Neural crest cell (in vitro differentiated cells): Measurements from ENCODE around the gene MYO9B. TPM values are rescaled to one million over a fixed set of nuclear protein-coding genes. Genes with fewer than 3 reads are reported as not detected.
"Not testable (repeated sequence)": the region's sequence is repeated elsewhere in the genome, so short reads cannot be mapped to it uniquely, and the experiment has no call there.

Experiments used
- DNase-seq: peaks from one replicate; pipeline ENCODE4 v3.0.0; 2021; ENCODE audit warnings: low read depth, mixed read lengths, low spot score
- H3K27ac Mint-ChIP-seq: one replicate; pipeline ENCODE4 v1.8.0; 2021; ENCODE audit warnings: mild to moderate bottlenecking, mixed read lengths; ENCODE audit not compliant: unreplicated experiment
- H3K27me3 Mint-ChIP-seq: 2 replicates; pipeline ENCODE4 v1.8.0; 2021; ENCODE audit warnings: low read depth, mild to moderate bottlenecking, mixed read lengths
- H3K36me3 Mint-ChIP-seq: 2 replicates; pipeline ENCODE4 v1.8.0; 2021; ENCODE audit warnings: low read depth, mild to moderate bottlenecking, mixed read lengths
- H3K4me1 Mint-ChIP-seq: 2 replicates; pipeline ENCODE4 v1.8.0; 2021; ENCODE audit warnings: mixed read lengths
- H3K4me3 Mint-ChIP-seq: one replicate; pipeline ENCODE4 v1.8.0; 2021; ENCODE audit warnings: mild to moderate bottlenecking, mixed read lengths
- H3K9me3 Mint-ChIP-seq: 2 replicates; pipeline ENCODE4 v1.8.0; 2021; ENCODE audit warnings: mixed read lengths
- CTCF ChIP-seq: fragments of 200-600 bp; sonication (generic); conservative IDR thresholded peaks from 2 replicates; pipeline ENCODE4 v1.5.0; 2021; ENCODE audit warnings: antibody characterized with exemption, mild to moderate bottlenecking
- total RNA-seq: library from RNA; stranded (reverse); gene quantifications from 2 replicates; pipeline ENCODE4 v1.2.1, GENCODE V29; 2021

The MYO9B gene
- total RNA-seq, 1 donor from 2014 or later: 113 TPM

- H3K27ac Mint-ChIP-seq: no peak overlapping the region
- H3K36me3 Mint-ChIP-seq: peaks cover 4% of the 10 kb centered on the region
- H3K4me1 Mint-ChIP-seq: peaks cover 30% of the 10 kb centered on the region
- no peak for TF ChIP-seq CTCF
- no peak overlapping the region for H3K4me3 Mint-ChIP-seq
- no peaks in the 10 kb centered on the region for H3K27me3 Mint-ChIP-seq
- no peak for DNase-seq
- peaks cover 3% of the 10 kb centered on the region for H3K9me3 Mint-ChIP-seq
These were observed 16.3 kb downstream of the MYO9B start for GRCh38 chr19:17091758-17092333.

GRCh38 chr19:17092696-17093095 is 17.1 kb downstream of the MYO9B start:
- no peak overlapping the region for H3K4me3 Mint-ChIP-seq
- peaks cover 32% of the 10 kb centered on the region for H3K4me1 Mint-ChIP-seq
- no peak for DNase-seq
- H3K9me3 Mint-ChIP-seq: peaks cover 3% of the 10 kb centered on the region
- H3K27me3 Mint-ChIP-seq: no peaks in the 10 kb centered on the region
- H3K27ac Mint-ChIP-seq: no peak overlapping the region
- peaks cover 4% of the 10 kb centered on the region for H3K36me3 Mint-ChIP-seq
- TF ChIP-seq CTCF: no peak

- not testable (repeated sequence) for H3K9me3 Mint-ChIP-seq, H3K36me3 Mint-ChIP-seq, H3K4me3 Mint-ChIP-seq, H3K27ac Mint-ChIP-seq, H3K27me3 Mint-ChIP-seq, DNase-seq
- H3K4me1 Mint-ChIP-seq: peaks cover 23% of the 10 kb centered on the region
These were observed 19.1 kb downstream of the MYO9B start for GRCh38 chr19:17094694-17095093.

- peaks cover 20% of the 10 kb centered on the region for H3K4me1 Mint-ChIP-seq
- H3K27me3 Mint-ChIP-seq: no peaks in the 10 kb centered on the region
- no peak for TF ChIP-seq CTCF
- no peak overlapping the region for H3K4me3 Mint-ChIP-seq
- H3K27ac Mint-ChIP-seq: peak overlapping the region; percentile 68
- peaks cover 3% of the 10 kb centered on the region for H3K9me3 Mint-ChIP-seq
- no peak for DNase-seq
- H3K36me3 Mint-ChIP-seq: peaks cover 9% of the 10 kb centered on the region
These were observed 19.8 kb downstream of the MYO9B start for GRCh38 chr19:17095141-17095919.

GRCh38 chr19:17097593-17098126 is 22.1 kb downstream of the MYO9B start:
- no peak for TF ChIP-seq CTCF
- H3K27ac Mint-ChIP-seq: peak overlapping the region; percentile 24
- H3K4me1 Mint-ChIP-seq: peaks cover 25% of the 10 kb centered on the region
- peak overlapping the region; percentile 16 for H3K4me3 Mint-ChIP-seq
- H3K9me3 Mint-ChIP-seq: peaks cover 3% of the 10 kb centered on the region
- H3K27me3 Mint-ChIP-seq: no peaks in the 10 kb centered on the region
- H3K36me3 Mint-ChIP-seq: peaks cover 18% of the 10 kb centered on the region
- no peak for DNase-seq

- H3K4me1 Mint-ChIP-seq: peaks cover 25% of the 10 kb centered on the region
- no peaks in the 10 kb centered on the region for H3K27me3 Mint-ChIP-seq
- H3K27ac Mint-ChIP-seq: peak overlapping the region; percentile 65
- peaks cover 3% of the 10 kb centered on the region for H3K9me3 Mint-ChIP-seq
- DNase-seq: no peak
- peaks cover 23% of the 10 kb centered on the region for H3K36me3 Mint-ChIP-seq
- TF ChIP-seq CTCF: no peak
- H3K4me3 Mint-ChIP-seq: no peak overlapping the region
These were observed 22.7 kb downstream of the MYO9B start for GRCh38 chr19:17098326-17098725.
